ENCODE data around the gene SYT14.

DNA sequence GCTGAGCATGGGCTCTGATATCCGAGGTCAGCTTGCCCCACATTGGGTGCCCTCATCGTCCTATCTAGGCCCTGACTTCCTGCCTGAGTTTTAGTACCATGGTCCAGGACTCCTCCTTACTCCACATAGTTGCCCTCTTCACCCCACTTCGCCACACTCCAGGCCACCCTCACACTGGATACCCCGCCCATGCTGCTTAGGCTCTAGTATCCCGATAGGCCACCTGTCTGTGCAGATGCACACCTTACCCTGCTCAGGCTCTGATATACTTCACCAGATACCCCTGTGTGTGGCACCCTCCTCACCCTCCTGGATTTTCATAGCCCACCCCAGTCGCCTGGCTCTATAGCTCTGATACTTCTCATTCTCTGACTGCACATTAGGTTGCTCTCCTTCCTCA, 149.0 kb downstream of the SYT14 start:
- TF ChIP-seq, protein P1, sequence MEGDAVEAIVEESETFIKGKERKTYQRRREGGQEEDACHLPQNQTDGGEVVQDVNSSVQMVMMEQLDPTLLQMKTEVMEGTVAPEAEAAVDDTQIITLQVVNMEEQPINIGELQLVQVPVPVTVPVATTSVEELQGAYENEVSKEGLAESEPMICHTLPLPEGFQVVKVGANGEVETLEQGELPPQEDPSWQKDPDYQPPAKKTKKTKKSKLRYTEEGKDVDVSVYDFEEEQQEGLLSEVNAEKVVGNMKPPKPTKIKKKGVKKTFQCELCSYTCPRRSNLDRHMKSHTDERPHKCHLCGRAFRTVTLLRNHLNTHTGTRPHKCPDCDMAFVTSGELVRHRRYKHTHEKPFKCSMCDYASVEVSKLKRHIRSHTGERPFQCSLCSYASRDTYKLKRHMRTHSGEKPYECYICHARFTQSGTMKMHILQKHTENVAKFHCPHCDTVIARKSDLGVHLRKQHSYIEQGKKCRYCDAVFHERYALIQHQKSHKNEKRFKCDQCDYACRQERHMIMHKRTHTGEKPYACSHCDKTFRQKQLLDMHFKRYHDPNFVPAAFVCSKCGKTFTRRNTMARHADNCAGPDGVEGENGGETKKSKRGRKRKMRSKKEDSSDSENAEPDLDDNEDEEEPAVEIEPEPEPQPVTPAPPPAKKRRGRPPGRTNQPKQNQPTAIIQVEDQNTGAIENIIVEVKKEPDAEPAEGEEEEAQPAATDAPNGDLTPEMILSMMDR (optimal IDR thresholded peaks at IDR 0.05 in 1 of 3, IDR thresholded peaks at IDR 0.05 in 1 of 3, conservative IDR thresholded peaks at IDR 0.05 in 1 of 3; ENCODE audit: extremely low read depth in 1 of 3, insufficient read depth in 2 of 3, low read length in 3 of 3), result no peak
- no peak for TF ChIP-seq EZH2 (IDR thresholded peaks at IDR 0.05; ENCODE audit: low read length)
